Progenitor cell of endocrine pancreas (in vitro differentiated cells): ENCODE data around the gene SEMA4G. TPM values are rescaled to one million over a fixed set of nuclear protein-coding genes. Genes with fewer than 3 reads are reported as not detected.

Experiments
- DNase-seq: peaks from one replicate; pipeline ENCODE4 v3.0.0; 2021; ENCODE audit warnings: low spot score; ENCODE audit not compliant: unreplicated experiment
- H3K27ac Mint-ChIP-seq: 2 replicates; pipeline ENCODE4 v1.8.0; 2021; ENCODE audit warnings: mild to moderate bottlenecking, moderate library complexity, mixed read lengths
- H3K27me3 Mint-ChIP-seq: 2 replicates; pipeline ENCODE4 v1.8.0; 2021; ENCODE audit warnings: mixed read lengths
- H3K36me3 Mint-ChIP-seq: 2 replicates; pipeline ENCODE4 v1.8.0; 2022; ENCODE audit warnings: mixed read lengths; ENCODE audit not compliant: insufficient read depth
- H3K4me1 Mint-ChIP-seq: 2 replicates; pipeline ENCODE4 v1.8.0; 2021; ENCODE audit warnings: low read depth, mixed read lengths
- H3K4me3 Mint-ChIP-seq: 2 replicates; pipeline ENCODE4 v1.8.0; 2021; ENCODE audit warnings: low read depth, mild to moderate bottlenecking, moderate library complexity, mixed read lengths
- H3K9me3 Mint-ChIP-seq: 2 replicates; pipeline ENCODE4 v1.8.0; 2021; ENCODE audit warnings: low read depth, mixed read lengths
- total RNA-seq: library from RNA; stranded (reverse); gene quantifications from 2 replicates; pipeline ENCODE4 v1.2.1, GENCODE V29; 2021
- TF ChIP-seq, protein P1 (sequence below): fragments of 200-600 bp; sonication (generic); IDR thresholded peaks from one replicate; pipeline ENCODE4 v1.5.0; 2021; ENCODE audit warnings: antibody characterized with exemption, mild to moderate bottlenecking; ENCODE audit not compliant: unreplicated experiment

SEMA4G gene
- total RNA-seq, 1 donor from 2014 or later, result 62.3 TPM

GRCh38 chr10:101005361-101005760 lies 36.1 kb downstream of the SEMA4G start:
- peaks cover 6% of the 10 kb centered on the region for H3K36me3 Mint-ChIP-seq
- H3K9me3 Mint-ChIP-seq, result no peaks in the 10 kb centered on the region
- no peak overlapping the region for H3K4me3 Mint-ChIP-seq
- H3K27ac Mint-ChIP-seq, result no peak overlapping the region
- no peak for DNase-seq
- H3K4me1 Mint-ChIP-seq, result peaks cover 12% of the 10 kb centered on the region
- no peaks in the 10 kb centered on the region for H3K27me3 Mint-ChIP-seq
- TF ChIP-seq, protein P1, sequence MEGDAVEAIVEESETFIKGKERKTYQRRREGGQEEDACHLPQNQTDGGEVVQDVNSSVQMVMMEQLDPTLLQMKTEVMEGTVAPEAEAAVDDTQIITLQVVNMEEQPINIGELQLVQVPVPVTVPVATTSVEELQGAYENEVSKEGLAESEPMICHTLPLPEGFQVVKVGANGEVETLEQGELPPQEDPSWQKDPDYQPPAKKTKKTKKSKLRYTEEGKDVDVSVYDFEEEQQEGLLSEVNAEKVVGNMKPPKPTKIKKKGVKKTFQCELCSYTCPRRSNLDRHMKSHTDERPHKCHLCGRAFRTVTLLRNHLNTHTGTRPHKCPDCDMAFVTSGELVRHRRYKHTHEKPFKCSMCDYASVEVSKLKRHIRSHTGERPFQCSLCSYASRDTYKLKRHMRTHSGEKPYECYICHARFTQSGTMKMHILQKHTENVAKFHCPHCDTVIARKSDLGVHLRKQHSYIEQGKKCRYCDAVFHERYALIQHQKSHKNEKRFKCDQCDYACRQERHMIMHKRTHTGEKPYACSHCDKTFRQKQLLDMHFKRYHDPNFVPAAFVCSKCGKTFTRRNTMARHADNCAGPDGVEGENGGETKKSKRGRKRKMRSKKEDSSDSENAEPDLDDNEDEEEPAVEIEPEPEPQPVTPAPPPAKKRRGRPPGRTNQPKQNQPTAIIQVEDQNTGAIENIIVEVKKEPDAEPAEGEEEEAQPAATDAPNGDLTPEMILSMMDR, result no peak

- H3K4me1 Mint-ChIP-seq, result peaks cover 9% of the 10 kb centered on the region
- H3K27me3 Mint-ChIP-seq, result no peaks in the 10 kb centered on the region
- TF ChIP-seq, protein P1, result no peak
- H3K4me3 Mint-ChIP-seq, result no peak overlapping the region
- H3K27ac Mint-ChIP-seq, result no peak overlapping the region
- H3K36me3 Mint-ChIP-seq, result peaks cover 6% of the 10 kb centered on the region
- DNase-seq, result no peak
- H3K9me3 Mint-ChIP-seq, result no peaks in the 10 kb centered on the region
These were observed 36.7 kb downstream of the SEMA4G start for GRCh38 chr10:101005869-101006567.

DNA sequence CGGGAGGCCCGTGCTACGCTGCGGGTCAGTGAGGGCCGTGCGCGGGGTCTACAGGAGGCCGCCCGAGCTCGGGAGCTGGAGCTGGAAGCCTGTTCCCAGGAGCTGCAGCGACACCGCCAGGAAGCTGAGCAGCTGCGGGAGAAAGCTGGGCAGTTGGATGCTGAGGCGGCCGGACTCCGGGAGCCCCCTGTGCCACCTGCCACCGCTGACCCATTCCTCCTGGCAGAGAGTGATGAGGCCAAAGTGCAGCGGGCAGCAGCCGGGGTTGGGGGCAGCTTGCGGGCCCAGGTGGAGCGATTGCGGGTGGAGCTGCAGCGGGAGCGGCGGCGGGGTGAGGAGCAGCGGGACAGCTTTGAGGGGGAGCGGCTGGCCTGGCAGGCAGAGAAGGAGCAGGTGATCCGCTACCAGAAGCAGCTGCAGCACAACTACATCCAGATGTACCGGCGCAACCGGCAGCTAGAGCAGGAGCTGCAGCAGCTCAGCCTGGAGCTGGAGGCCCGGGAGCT lies 37.3 kb downstream of the SEMA4G start:
- TF ChIP-seq, protein P1, result no peak
- Mint-ChIP-seq H3K36me3 (peaks cover 6% of the 10 kb centered on the region), H3K4me3 (no peak overlapping the region), H3K9me3 (no peaks in the 10 kb centered on the region), H3K27ac (no peak overlapping the region), H3K27me3 (no peaks in the 10 kb centered on the region), H3K4me1 (peaks cover 5% of the 10 kb centered on the region)
- DNase-seq, result no peak

DNA sequence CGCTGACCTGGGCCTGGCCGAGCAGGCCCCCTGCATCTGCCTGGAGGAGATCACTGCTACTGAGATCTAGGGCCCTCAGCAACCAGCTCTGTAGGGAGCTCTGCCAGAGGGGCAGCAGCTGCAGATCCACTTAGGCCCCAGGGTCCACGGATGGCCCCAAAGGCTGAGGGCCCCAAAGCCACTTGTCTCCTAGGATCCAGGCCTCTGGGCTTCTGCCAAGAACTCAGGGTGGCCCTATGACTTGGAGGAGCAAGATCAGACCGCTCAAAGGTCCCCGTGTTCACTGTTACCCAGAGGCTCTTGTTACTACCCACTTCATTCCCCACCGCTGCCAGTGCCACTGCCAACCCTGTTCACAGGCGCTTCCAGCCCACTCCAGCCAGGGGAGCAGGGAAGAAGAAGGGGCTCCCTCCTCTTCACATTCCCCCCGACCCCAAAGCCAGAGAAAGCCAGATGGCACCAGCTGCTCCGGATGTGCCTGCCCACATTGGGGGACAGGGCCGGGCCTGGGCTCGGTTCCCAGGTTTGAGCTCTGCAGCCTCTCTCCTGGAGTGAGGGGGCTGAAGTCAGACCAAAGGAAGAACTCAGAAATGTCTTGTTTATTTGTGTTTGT lies 37.9 kb downstream of the SEMA4G start:
- peaks cover 6% of the 10 kb centered on the region for H3K36me3 Mint-ChIP-seq
- no peaks in the 10 kb centered on the region for H3K9me3 Mint-ChIP-seq
- H3K27me3 Mint-ChIP-seq, result no peaks in the 10 kb centered on the region
- peaks cover 5% of the 10 kb centered on the region for H3K4me1 Mint-ChIP-seq
- H3K27ac Mint-ChIP-seq, result no peak overlapping the region
- DNase-seq, result no peak
- no peak overlapping the region for H3K4me3 Mint-ChIP-seq
- TF ChIP-seq, protein P1, result no peak

DNA sequence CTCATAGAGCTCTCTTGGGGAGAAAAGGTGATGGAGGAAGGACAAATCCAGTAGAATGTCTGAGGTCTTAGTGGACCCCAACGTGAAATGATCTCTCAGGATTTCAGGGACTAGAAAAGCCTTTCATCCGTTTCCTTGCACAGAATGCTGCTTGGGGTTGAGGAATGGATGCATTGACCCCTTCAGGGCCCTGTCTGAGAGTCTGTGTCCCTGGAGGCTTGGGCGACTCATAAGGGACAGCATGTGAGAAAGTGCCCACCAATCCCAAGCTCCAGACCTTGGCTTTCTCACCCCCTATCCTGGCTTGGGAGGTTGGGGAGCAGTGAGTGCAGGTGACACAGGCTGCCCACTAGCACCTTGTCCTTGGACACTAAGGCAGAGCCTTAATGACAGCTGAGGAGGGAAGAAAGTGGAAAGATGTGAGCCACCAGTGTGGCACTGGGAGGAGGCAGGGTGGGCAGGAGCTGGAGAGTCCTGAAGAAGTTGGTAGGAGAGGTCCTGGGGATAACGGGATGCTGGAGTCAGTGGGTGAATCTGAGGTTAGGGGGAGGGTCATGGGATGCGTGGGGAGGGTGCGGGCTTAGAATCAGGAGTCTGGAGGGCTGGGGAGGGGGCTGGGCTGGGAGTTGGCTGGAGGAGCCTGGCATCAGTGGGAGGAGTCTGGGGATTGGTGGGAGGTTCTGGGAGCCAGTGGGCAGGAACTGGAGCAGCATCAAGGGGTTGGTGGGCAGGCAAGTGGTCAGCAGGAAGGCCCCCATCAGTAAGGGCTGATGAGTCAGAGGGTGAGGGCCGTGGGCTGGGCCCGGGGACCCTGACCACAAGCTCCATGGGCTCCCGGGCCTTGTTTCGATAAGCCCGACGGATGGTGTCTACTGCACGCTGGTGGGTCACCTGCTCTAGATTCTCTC lies 38.9 kb downstream of the SEMA4G start:
- TF ChIP-seq, protein P1, result no peak
- H3K27me3 Mint-ChIP-seq, result peaks cover 2% of the 10 kb centered on the region
- no peak overlapping the region for H3K4me3 Mint-ChIP-seq
- peaks cover 9% of the 10 kb centered on the region for H3K4me1 Mint-ChIP-seq
- DNase-seq, result no peak
- H3K27ac Mint-ChIP-seq, result no peak overlapping the region
- no peaks in the 10 kb centered on the region for H3K9me3 Mint-ChIP-seq
- peaks cover 6% of the 10 kb centered on the region for H3K36me3 Mint-ChIP-seq
